HCT116 (cell line): ENCODE results near the gene IRAK2. TPM values are rescaled to one million over a fixed set of nuclear protein-coding genes. Genes with fewer than 3 reads are reported as not detected.

Experiments used
- ATAC-seq: fragments of 200-7000 bp; cut with Tn5 transposase; 2 replicates; pipeline ENCODE4 v1.9.1; 2020; ENCODE audit warnings: mild to moderate bottlenecking, moderate library complexity
- BruUV-seq: library from RNA; stranded (reverse); fragments of 400-500 nt; replicated peaks from 2 replicates; lab custom pipeline; 2021; lab: Mats Ljungman, UMichigan
- CTCF ChIA-PET: fragments of 300-600 bp; sonication (Branson Sonifier 250); formaldehyde crosslinking; loops from one replicate; lab custom pipeline; 2021; ENCODE audit warnings: antibody characterized with exemption; lab: Charles Lee
- POLR2A ChIA-PET: fragments of 300-600, 350-600 bp; sonication (Branson Sonifier 250); formaldehyde crosslinking; loops from one replicate; lab custom pipeline; 2021; ENCODE audit warnings: antibody characterized with exemption; lab: Charles Lee
- RAD21 ChIA-PET, 2 experiments: fragments of 300-600 bp; sonication (Branson Sonifier 250); formaldehyde crosslinking; loops; one replicate each; lab custom pipeline; 2023; ENCODE audit warnings: low total read pairs in 2 of 2; ENCODE audit not compliant: uncharacterized antibody in 2 of 2, unreplicated experiment in 2 of 2, low non-redundant PET in 1 of 2; lab: Charles Lee
- DNase-seq: peaks from one replicate; pipeline ENCODE4 v3.0.0-alpha.2; 2010; ENCODE audit warnings: low read depth, low spot score
- H2AFZ ChIP-seq: fragments of 200-600 bp; shearing (Covaris generic), sonication (generic); 2 replicates; pipeline ENCODE4 v1.6.1; 2017; ENCODE audit warnings: low read depth, mixed run types, mixed read lengths, antibody characterized with exemption, low read length; ENCODE audit not compliant: poor library complexity, severe bottlenecking
- H3K27ac ChIP-seq: 2 replicates; pipeline ENCODE4 v1.5.1; 2012; ENCODE audit warnings: low read depth, low read length
- H3K27me3 ChIP-seq: fragments of 200-600 bp; sonication (generic); 2 replicates; pipeline ENCODE4 v1.6.1; 2016; ENCODE audit warnings: mixed run types, low read length, mixed read lengths; ENCODE audit not compliant: insufficient read depth
- H3K36me3 ChIP-seq, 2 experiments: fragments of 200-500 bp in 1 of 2; fragments of 200-600 bp in 1 of 2; sonication (Bioruptor generic) in 1 of 2; sonication (generic) in 1 of 2; 2 replicates each; pipeline versions ENCODE4 v1.5.1 to v1.6.1; 2014 to 2016; ENCODE audit warnings: low read length in 2 of 2, inconsistent platforms in 1 of 2, mixed read lengths in 1 of 2, mixed run types in 1 of 2; ENCODE audit not compliant: insufficient read depth in 2 of 2, control insufficient read depth in 1 of 2
- H3K4me1 ChIP-seq, 2 experiments: fragments of 200-600 bp in 1 of 2; sonication (generic) in 1 of 2; 2 replicates each; pipeline versions ENCODE4 v1.5.1 to v1.6.1; 2012 to 2017; ENCODE audit warnings: low read length in 2 of 2, inconsistent platforms in 1 of 2, mild to moderate bottlenecking in 1 of 2, mixed read lengths in 1 of 2, mixed run types in 1 of 2, moderate library complexity in 1 of 2; ENCODE audit not compliant: insufficient read depth in 2 of 2, control insufficient read depth in 1 of 2
- H3K4me2 ChIP-seq: fragments of 200-600 bp; sonication (generic); 2 replicates; pipeline ENCODE4 v1.6.1; 2017; ENCODE audit warnings: mixed run types, low read length, mixed read lengths
- H3K4me3 ChIP-seq, 2 experiments: fragments of 200-600 bp in 1 of 2; sonication (generic) in 1 of 2; replicated peaks in 1 of 2; 2 replicates each; pipeline ENCODE4 v1.5.1; 2011 to 2016; ENCODE audit warnings: low read length in 2 of 2, control low read depth in 1 of 2, low read depth in 1 of 2, mild to moderate bottlenecking in 1 of 2, mixed read lengths in 1 of 2, mixed run types in 1 of 2
- H3K79me2 ChIP-seq: fragments of 200-600 bp; sonication (generic); 2 replicates; pipeline ENCODE4 v1.6.1; 2017; ENCODE audit warnings: mild to moderate bottlenecking, mixed run types, low read length, moderate library complexity, mixed read lengths; ENCODE audit not compliant: insufficient read depth
- H3K9ac ChIP-seq: fragments of 200-600 bp; sonication (generic); 2 replicates; pipeline ENCODE4 v1.6.1; 2016; ENCODE audit warnings: low read length, mixed read lengths
- H3K9me2 ChIP-seq: fragments of 200-600 bp; sonication (generic), shearing (Covaris generic); 2 replicates; pipeline ENCODE4 v1.6.1; 2017; ENCODE audit warnings: mixed run types, mild to moderate bottlenecking, moderate library complexity; ENCODE audit not compliant: insufficient read depth
- H3K9me3 ChIP-seq, 2 experiments: fragments of 200-500 bp in 1 of 2; fragments of 200-600 bp in 1 of 2; sonication (Bioruptor generic) in 1 of 2; sonication (generic) in 1 of 2; 2 replicates each; pipeline ENCODE4 v1.6.1; 2014 to 2017; ENCODE audit warnings: low read length in 2 of 2, mixed read lengths in 2 of 2, inconsistent platforms in 1 of 2, low read depth in 1 of 2, mild to moderate bottlenecking in 1 of 2, mixed run types in 1 of 2, moderate library complexity in 1 of 2; ENCODE audit not compliant: control insufficient read depth in 1 of 2, insufficient read depth in 1 of 2
- H4K20me1 ChIP-seq: fragments of 200-600 bp; sonication (generic), shearing (Covaris generic); 2 replicates; pipeline ENCODE4 v1.6.1; 2017; ENCODE audit warnings: mixed run types, mild to moderate bottlenecking, moderate library complexity; ENCODE audit not compliant: insufficient read depth
- CBX3 ChIP-seq: IDR thresholded peaks from 2 replicates; pipeline ENCODE4 v1.6.1; 2012; ENCODE audit warnings: low read depth
- CEBPB ChIP-seq: IDR thresholded peaks from 2 replicates; pipeline ENCODE4 v1.6.1; 2012; ENCODE audit warnings: low read depth
- EGR1 ChIP-seq: IDR thresholded peaks from 2 replicates; pipeline ENCODE4 v1.6.1; 2012; ENCODE audit warnings: low read depth
- EZH2 ChIP-seq: fragments of 200-600 bp; sonication (generic); IDR thresholded peaks from 2 replicates; pipeline ENCODE4 v1.6.1; 2017; ENCODE audit warnings: antibody characterized with exemption, mixed run types
- EZH2phosphoT487 ChIP-seq: fragments of 200-600 bp; IDR thresholded peaks from 2 replicates; pipeline ENCODE4 v1.6.1; 2018; ENCODE audit warnings: antibody characterized with exemption, borderline replicate concordance
- FOSL1 ChIP-seq: IDR thresholded peaks from 2 replicates; pipeline ENCODE4 v1.6.1; 2012; ENCODE audit warnings: low read depth
- JUND ChIP-seq: IDR thresholded peaks from 2 replicates; pipeline ENCODE4 v1.6.1; 2012
- MAX ChIP-seq: IDR thresholded peaks from 2 replicates; pipeline ENCODE4 v1.6.1; 2012
- POLR2A ChIP-seq: IDR thresholded peaks from 2 replicates; pipeline ENCODE4 v1.7.0; 2011; ENCODE audit warnings: borderline replicate concordance; ENCODE audit not compliant: insufficient read depth, insufficient read length; ENCODE audit errors: extremely low read depth
- POLR2AphosphoS5 ChIP-seq: IDR thresholded peaks from 2 replicates; pipeline ENCODE4 v1.6.1; 2011; ENCODE audit warnings: mild to moderate bottlenecking, low read depth, low read length, moderate library complexity
- RAD21 ChIP-seq: IDR thresholded peaks from 2 replicates; pipeline ENCODE4 v1.6.1; 2012; ENCODE audit warnings: low read depth, mild to moderate bottlenecking
- YY1 ChIP-seq: IDR thresholded peaks from 2 replicates; pipeline ENCODE4 v1.6.1; 2011; ENCODE audit warnings: low read length, low read depth, moderate library complexity, mild to moderate bottlenecking; ENCODE audit not compliant: insufficient replicate concordance; ENCODE audit errors: extremely low read depth
- ZBTB33 ChIP-seq: IDR thresholded peaks from 2 replicates; pipeline ENCODE4 v1.6.1; 2011; ENCODE audit warnings: mild to moderate bottlenecking, low read length, moderate library complexity; ENCODE audit not compliant: insufficient replicate concordance; ENCODE audit errors: extremely low read depth
- ZFX ChIP-seq: fragments of 450-650 bp; IDR thresholded peaks from 2 replicates; pipeline ENCODE4 v1.6.1; 2017
- intact Hi-C: fragments of 100-400 bp; cut with micrococcal nuclease; formaldehyde crosslinking; loops from 2 replicates; pipeline ENCODE4 v1.10.0; 2022
- total RNA-seq: library from RNA; stranded (reverse); gene quantifications from one replicate; pipeline ENCODE4 v1.2.1, GENCODE V29; 2021; ENCODE audit not compliant: unreplicated experiment
- TF ChIP-seq, protein P1 (sequence below): IDR thresholded peaks from 2 replicates; pipeline ENCODE4 v1.6.1; 2012; ENCODE audit warnings: low read depth
- TF ChIP-seq, protein P2 (sequence below), 3 experiments: fragments of 200-600 bp in 1 of 3; sonication (generic) in 1 of 3; IDR thresholded peaks in 2 of 3; conservative IDR thresholded peaks in 1 of 3; 2 replicates each; pipeline ENCODE4 v1.5.1; 2012 to 2017; ENCODE audit warnings: low read depth in 2 of 3, low read length in 2 of 3, antibody characterized with exemption in 1 of 3, borderline replicate concordance in 1 of 3, control low read depth in 1 of 3, mild to moderate bottlenecking in 1 of 3, mixed read lengths in 1 of 3, mixed run types in 1 of 3, moderate library complexity in 1 of 3; ENCODE audit not compliant: insufficient read depth in 1 of 3
- TF ChIP-seq, protein P3 (sequence below): IDR thresholded peaks from 2 replicates; pipeline ENCODE4 v1.6.1; 2012

IRAK2 gene
- total RNA-seq, 1 experiment from 2014 or later, result 3.6 TPM

GRCh38 chr3:10205451-10206165 lies 40.9 kb downstream of the IRAK2 start (continued):
- TF ChIP-seq, protein P1, sequence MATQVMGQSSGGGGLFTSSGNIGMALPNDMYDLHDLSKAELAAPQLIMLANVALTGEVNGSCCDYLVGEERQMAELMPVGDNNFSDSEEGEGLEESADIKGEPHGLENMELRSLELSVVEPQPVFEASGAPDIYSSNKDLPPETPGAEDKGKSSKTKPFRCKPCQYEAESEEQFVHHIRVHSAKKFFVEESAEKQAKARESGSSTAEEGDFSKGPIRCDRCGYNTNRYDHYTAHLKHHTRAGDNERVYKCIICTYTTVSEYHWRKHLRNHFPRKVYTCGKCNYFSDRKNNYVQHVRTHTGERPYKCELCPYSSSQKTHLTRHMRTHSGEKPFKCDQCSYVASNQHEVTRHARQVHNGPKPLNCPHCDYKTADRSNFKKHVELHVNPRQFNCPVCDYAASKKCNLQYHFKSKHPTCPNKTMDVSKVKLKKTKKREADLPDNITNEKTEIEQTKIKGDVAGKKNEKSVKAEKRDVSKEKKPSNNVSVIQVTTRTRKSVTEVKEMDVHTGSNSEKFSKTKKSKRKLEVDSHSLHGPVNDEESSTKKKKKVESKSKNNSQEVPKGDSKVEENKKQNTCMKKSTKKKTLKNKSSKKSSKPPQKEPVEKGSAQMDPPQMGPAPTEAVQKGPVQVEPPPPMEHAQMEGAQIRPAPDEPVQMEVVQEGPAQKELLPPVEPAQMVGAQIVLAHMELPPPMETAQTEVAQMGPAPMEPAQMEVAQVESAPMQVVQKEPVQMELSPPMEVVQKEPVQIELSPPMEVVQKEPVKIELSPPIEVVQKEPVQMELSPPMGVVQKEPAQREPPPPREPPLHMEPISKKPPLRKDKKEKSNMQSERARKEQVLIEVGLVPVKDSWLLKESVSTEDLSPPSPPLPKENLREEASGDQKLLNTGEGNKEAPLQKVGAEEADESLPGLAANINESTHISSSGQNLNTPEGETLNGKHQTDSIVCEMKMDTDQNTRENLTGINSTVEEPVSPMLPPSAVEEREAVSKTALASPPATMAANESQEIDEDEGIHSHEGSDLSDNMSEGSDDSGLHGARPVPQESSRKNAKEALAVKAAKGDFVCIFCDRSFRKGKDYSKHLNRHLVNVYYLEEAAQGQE, result no peak
- TF ChIP-seq FOSL1 (peak; percentile 99), YY1 (peak; percentile 49), MAX (peak; percentile 57; the same call in 1 of the 2 replicates)

DNA sequence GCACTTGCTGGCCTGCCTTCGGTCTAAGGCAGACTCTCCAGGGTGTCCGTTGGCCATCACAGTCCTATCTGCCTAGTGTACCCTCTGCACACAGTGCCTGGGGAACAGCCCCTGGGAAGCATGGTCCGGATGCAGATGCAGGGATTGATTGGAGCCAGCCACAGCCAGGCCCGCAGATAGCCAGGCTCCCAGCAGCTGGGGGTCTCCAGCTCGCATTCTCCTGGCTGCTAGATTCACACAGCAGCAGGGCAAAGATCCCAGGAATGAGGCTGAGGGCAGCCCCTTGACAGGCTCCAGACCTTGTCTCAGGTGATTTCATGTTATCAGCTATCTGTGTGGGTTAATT lies 41.4 kb downstream of the IRAK2 start:
- no peaks in the 10 kb centered on the region for H3K27me3 ChIP-seq
- ChIA-PET CTCF (interaction anchor here (1.0 to 1.6 kb wide), 2 partner anchors 14 to 260 kb away, joined by 3 to 4 read pairs; no protein-coding TSS in a partner anchor), RAD21 (interaction anchor here in 1 of 2 experiments (0.6 kb wide), 1 partner anchor 117 kb away, joined by 3 read pairs; no protein-coding TSS in a partner anchor), POLR2A (interaction anchor here (0.6 to 2.0 kb wide), 2 partner anchors 14 to 65 kb away, joined by 3 to 7 read pairs; partner anchors contain the start of gene VHL)
- H3K4me1 ChIP-seq, result peaks cover 46 to 50% of the 10 kb centered on the region in 2 experiments
- intact Hi-C loops, result loop anchor here (5.0 kb wide), 1 partner anchor 44 kb away; the partner anchor contains the start of gene IRAK2
- peak; percentile 18 for ATAC-seq
- peak overlapping the region; percentile 78 for H3K27ac ChIP-seq
- H3K9ac ChIP-seq, result peak overlapping the region; percentile 42; the same call in 1 of the 2 replicates
- peak overlapping the region in 1 of 2 experiments; percentile 24; a peak in 1 of 4 replicates for H3K4me3 ChIP-seq
- no peaks in the 10 kb centered on the region for H3K36me3 ChIP-seq
- no peaks in the 10 kb centered on the region for H4K20me1 ChIP-seq
- no peaks in the 10 kb centered on the region for H3K9me3 ChIP-seq
- peak overlapping the region; percentile 71 for H3K4me2 ChIP-seq
- no peak for DNase-seq
- no peaks in the 10 kb centered on the region for H3K9me2 ChIP-seq
- H3K79me2 ChIP-seq, result no peaks in the 10 kb centered on the region
- no TSS peak for BruUV-seq
- H2AFZ ChIP-seq, result no peak overlapping the region
- TF ChIP-seq ZBTB33 (no peak), RAD21 (no peak), ZFX (no peak), CEBPB (no peak), EZH2 (no peak), POLR2AphosphoS5 (no peak), EGR1 (no peak), EZH2phosphoT487 (no peak), JUND (no peak), CBX3 (no peak), POLR2A (no peak)
- TF ChIP-seq, protein P2, sequence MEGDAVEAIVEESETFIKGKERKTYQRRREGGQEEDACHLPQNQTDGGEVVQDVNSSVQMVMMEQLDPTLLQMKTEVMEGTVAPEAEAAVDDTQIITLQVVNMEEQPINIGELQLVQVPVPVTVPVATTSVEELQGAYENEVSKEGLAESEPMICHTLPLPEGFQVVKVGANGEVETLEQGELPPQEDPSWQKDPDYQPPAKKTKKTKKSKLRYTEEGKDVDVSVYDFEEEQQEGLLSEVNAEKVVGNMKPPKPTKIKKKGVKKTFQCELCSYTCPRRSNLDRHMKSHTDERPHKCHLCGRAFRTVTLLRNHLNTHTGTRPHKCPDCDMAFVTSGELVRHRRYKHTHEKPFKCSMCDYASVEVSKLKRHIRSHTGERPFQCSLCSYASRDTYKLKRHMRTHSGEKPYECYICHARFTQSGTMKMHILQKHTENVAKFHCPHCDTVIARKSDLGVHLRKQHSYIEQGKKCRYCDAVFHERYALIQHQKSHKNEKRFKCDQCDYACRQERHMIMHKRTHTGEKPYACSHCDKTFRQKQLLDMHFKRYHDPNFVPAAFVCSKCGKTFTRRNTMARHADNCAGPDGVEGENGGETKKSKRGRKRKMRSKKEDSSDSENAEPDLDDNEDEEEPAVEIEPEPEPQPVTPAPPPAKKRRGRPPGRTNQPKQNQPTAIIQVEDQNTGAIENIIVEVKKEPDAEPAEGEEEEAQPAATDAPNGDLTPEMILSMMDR (IDR thresholded peaks at IDR 0.05 in 2 of 3, conservative IDR thresholded peaks at IDR 0.05 in 1 of 3; ENCODE audit: borderline replicate concordance in 1 of 3, insufficient read depth in 1 of 3, low read depth in 2 of 3, low read length in 2 of 3), result no peak
- TF ChIP-seq, protein P3, sequence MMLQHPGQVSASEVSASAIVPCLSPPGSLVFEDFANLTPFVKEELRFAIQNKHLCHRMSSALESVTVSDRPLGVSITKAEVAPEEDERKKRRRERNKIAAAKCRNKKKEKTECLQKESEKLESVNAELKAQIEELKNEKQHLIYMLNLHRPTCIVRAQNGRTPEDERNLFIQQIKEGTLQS, result no peak
